Measurements from ENCODE around the gene GSG1L. TPM values are rescaled to one million over a fixed set of nuclear protein-coding genes. Genes with fewer than 3 reads are reported as not detected.

The GSG1L gene
- total RNA-seq, 1 donor from 2014 or later = not detected

GRCh38 chr16:27774779-27775178 is 288.7 kb downstream of the GSG1L start:
- no peak for DNase-seq (ENCODE audit: low spot score)

DNA sequence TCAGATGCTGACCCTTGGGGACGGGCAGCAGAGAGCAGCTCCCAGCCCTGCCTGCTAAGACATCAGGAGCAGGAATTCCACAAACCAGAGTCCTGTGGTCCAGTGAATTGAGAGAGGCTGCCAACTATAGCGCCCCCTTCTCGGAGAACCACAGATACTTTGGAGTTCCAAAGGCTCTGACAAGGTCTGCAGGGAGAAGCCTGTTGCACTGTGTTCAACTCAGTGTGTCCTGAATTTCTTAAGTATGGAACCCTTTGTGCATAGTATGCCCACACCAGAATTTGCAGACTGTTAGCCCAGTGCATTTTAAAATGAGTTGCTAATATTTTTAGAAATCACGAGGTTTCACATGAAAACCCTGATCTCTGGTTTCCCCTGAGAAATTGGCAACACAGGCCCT is 290.2 kb downstream of the GSG1L start:
- no peak for DNase-seq (ENCODE audit: low spot score)

DNA sequence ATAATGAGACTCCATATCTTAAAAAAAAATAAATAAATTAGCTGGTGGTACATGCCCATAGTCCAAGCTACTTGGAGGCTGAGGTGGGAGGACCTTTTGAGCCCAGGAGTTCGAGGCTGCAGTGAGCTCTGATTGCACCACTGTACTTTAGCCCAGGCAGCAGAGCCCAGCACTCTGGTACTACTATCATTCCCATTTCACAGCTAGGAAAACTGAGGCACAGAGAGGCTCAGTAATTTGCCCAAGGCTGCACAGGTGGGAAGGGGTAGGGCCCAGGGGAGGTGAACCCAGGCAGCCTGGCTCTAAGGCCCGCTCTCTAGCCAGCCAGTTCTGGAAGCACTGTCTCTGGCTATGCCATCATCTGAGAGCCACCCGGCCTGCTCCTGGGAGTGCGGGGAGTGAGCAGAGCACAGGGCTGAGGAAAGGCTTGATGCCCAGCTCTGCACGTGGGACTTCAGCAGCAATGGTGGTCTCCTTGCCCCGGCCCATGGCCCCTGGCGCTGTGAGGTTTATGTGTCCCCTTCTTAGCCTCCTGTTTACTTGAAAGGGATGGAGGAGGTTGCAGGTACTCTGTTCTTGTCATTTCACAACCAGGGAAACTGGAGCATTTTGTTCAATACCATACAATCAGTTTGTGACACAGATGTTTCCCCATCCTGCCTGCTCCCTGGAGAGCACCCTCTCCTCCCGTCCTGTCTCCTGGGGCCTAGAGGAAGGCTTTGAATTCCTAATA is 291.3 kb downstream of the GSG1L start:
- no peak for DNase-seq (ENCODE audit: low spot score)

GRCh38 chr16:27771201-27771910 is 292.2 kb downstream of the GSG1L start:
- DNase-seq (ENCODE audit: low spot score) = no peak

- DNase-seq (ENCODE audit: low spot score) = no peak
Observed at GRCh38 chr16:27770271-27771196, 293.0 kb downstream of the GSG1L start.

DNA sequence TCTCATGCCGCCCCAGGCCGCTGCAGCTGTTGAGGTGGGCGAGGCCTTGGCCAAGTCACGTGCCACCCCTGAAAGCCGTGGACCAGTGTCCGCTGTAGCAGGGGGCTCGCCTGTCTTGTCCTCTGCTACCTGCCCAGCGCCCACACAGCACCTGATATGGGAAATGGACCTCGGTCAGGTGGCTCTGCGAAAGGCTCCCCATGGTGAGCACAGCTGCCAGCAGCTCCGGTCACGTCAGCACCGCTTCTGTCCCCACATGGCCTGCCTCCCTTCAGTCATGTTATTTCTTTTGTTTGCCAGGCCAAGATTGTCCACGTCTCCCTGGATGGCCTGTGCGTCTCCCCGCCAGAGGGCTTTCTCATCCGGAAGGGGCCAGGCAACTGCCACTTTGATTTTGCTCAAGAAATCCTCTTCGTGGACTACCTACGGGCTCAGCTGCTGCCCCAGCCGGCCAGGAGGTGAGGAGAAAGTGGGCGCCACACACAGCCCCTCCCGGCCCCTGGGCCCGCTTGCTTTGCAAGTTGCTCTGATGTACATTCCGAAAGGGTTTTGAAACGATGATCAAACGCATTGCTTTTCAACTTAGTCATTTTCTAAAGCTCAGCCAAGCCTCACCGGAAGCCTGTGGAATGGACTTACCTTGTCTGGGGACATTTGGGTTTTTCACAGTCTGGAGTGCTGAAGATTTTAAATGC is 293.8 kb downstream of the GSG1L start:
- DNase-seq (ENCODE audit: low spot score) = no peak

- no peak for DNase-seq (ENCODE audit: low spot score)
Observed at GRCh38 chr16:27768651-27769272, 294.8 kb downstream of the GSG1L start.

DNA sequence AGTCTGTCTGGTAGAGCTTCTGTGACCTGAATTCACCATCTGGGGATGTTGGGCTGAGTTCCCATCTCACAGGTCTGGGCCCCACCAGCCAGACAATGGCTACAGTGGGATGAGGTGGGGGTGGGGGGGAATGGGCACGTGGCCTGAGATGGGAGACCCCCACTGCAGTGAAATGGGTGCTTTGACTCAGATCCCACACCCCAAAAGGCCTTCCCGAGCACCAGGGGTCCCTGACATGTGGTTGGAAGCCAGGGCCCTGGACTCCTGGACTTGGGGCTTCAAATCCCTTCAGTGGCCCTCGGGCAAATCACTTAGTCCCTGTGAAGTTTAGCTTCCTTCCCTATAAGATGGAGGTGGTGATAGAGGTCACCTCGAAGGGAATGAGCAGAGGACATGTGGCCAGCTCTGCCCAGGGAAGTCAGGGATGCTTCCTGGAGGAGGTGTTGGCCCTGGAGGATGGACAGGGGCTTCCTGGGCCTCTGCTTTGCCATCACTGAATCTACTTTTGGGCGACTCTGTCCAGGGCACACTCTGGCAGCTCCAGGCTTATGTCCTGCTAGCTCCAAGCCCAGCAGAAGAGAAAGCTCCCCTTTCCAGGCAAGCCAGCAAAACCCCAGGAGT is 295.4 kb downstream of the GSG1L start:
- DNase-seq (ENCODE audit: low spot score) = no peak

- DNase-seq (ENCODE audit: low spot score) = no peak
Observed at GRCh38 chr16:27767081-27767480, 296.4 kb downstream of the GSG1L start.

GRCh38 chr16:27766236-27766925 is 297.1 kb downstream of the GSG1L start:
- no peak for DNase-seq (ENCODE audit: low spot score)

DNA sequence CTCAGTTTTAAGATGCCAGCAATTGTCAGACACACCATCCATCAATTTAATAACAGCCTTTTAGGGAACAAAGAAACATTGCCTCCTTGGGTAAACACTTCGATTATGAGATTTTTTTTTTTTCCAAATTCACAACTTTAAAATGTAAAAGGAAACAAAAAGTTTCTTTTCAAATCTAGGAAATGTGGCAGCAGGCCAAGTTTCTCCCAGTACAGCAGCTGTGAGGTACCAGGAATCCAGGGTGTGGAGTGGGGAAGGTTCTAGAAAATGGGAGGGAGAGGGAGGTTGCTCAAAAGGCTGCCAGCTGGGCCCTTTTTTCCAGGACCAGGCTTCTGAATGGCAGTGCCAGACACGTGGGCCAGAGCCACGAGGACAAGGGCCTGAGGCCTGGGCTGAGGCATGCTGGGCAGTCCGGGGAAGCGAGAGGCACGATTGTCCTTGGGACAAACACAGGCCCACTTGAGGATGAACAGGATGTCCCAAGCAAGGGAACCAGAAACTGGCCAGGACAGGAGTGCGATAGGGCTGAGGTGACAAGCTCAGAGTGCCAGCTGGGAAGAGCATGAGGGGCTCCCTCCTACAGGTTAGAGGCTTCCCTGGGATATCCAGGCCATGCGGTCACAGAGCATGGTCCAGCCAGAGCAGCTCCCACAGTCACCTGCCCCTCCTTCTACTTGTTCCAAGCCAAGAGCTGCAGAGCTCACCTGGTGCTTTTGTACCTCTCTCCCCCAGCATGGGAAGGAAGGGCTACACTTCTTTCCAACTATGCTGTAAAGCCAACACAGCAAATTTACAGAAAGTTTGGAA is 298.4 kb downstream of the GSG1L start:
- DNase-seq (ENCODE audit: low spot score) = no peak

DNA sequence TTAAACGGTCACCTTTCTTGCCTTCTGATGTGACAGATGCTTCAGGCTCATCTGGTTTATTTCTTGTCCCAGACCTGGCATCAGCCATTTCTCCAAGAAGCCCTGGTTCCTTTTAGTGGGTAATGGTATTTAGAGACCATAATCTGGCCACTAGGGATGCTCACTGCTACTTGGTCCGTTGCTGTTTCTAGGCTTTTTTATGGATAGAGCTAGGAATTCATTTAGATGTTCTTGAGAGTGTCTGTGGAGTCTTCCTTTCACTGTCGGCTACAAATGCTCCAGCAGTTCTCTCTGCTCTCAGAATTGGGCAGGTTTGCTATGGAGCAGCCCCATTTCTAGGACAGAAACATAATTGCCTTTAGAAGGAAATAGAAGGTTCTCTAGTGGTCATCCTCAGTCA is 299.1 kb downstream of the GSG1L start:
- no peak for DNase-seq (ENCODE audit: low spot score)

- no peak for DNase-seq (ENCODE audit: low spot score)
Observed at GRCh38 chr16:27762441-27762840, 301.1 kb downstream of the GSG1L start.

DNA sequence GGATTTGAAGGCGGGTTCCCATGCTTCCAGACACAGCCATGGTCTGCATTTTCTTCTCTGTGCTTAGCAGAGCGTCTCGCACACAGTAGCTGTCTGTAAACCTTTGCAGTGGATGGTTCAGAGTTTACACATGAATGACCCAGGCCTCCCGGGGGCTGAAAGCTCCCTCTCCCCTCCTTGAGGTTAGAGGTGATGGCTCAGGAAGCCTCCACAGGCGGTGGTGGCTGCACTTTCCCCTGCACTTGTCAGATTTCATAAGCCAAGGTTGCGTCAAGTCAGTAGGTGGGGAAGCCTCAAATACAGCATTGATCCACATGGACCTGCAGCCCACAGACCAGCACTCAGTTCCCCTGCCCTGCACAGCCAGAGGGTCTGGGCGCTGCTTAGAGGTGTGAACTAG is 301.7 kb downstream of the GSG1L start:
- DNase-seq (ENCODE audit: low spot score) = no peak

DNA sequence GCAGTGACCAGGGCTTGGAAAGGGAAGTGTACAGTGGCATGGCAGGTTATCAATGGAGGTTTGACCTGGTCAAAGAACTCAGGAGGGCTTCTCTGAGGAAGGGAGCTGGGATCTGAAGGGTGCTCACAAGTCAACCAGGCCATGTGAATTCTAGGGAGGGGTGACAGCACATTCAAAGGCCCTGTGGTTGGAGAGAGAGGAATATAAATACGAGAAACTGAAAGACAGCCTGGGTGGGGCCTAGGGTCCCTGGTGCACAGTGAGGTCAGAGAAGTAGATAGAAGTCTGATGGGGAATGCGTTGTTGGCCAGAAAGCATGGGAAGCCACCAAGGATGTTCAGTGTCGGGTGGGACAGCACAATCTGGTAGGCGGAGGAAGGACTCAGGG is 302.7 kb downstream of the GSG1L start:
- DNase-seq (ENCODE audit: low spot score) = no peak

- DNase-seq (ENCODE audit: low spot score) = no peak
Observed at GRCh38 chr16:27759967-27760788, 303.3 kb downstream of the GSG1L start.

GRCh38 chr16:27759301-27759871 is 304.1 kb downstream of the GSG1L start:
- DNase-seq (ENCODE audit: low spot score) = no peak

DNA sequence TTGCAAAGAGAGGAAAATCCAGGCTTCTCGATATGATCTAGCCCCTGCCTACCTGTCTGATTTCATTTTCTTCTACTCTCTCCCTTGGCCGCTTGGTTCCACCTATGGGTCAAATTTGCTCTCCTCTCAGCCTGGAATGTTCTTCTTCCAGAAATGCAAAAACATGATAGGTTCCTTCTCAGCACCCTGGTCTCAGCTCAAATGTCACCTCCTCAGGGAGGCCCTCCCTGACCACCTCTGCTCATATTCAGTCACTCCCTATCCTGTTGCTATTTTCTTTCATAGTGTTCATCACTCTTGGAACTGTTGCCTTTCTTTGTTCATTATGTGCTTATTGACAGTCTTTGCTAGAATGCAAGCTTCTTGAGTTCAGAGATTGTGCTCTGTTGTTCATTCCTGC is 305.0 kb downstream of the GSG1L start:
- no peak for DNase-seq (ENCODE audit: low spot score)

Data from mucosa of gallbladder (tissue), 1 donor.